Stomach (tissue), 4 donors: Measurements from ENCODE around the gene ZNF644.

Experiments used
- POLR2A ChIP-seq, 4 donors: fragments of 450-650 bp; IDR thresholded peaks; one replicate each; pipeline ENCODE4 v1.6.1; 2016; ENCODE audit warnings: antibody characterized with exemption in 4 of 4, control low read depth in 2 of 4, mild to moderate bottlenecking in 1 of 4, moderate library complexity in 1 of 4
- POLR2AphosphoS5 ChIP-seq, 3 donors: sonication (generic); formaldehyde crosslinking; IDR thresholded peaks; one replicate each; pipeline ENCODE4 v1.6.1; 2016; ENCODE audit warnings: antibody characterized with exemption in 3 of 3
- TF ChIP-seq, protein P1 (sequence below), 7 experiments: fragments of 450-650 bp in 4 of 7; fragments of 200-600 bp in 3 of 7; sonication (generic) in 3 of 7; IDR thresholded peaks; one replicate each; pipeline ENCODE4 v1.5.1; 2016 to 2019; ENCODE audit warnings: antibody characterized with exemption in 7 of 7, control low read depth in 2 of 7, mild to moderate bottlenecking in 1 of 7

DNA sequence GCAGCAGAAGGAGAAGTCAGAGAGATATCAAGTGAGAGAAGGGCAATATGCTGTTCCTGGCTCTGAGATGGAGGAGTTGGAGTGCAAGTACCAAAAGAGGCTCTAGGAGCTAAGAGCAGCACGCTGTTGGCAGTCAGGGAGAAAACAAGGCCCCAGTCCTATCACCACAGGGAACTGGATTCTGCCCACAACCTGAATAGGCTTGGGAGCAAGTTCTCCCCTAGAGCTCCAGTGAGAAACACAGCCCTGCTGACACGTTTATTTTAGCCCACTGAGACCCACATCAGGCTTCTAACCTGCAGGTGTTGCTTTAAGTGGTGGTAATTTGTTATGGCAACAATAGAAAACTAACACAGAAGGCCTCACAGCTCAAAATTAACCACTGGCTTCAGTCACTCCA lies 31.8 kb upstream of the ZNF644 start:
- TF ChIP-seq, protein P1, sequence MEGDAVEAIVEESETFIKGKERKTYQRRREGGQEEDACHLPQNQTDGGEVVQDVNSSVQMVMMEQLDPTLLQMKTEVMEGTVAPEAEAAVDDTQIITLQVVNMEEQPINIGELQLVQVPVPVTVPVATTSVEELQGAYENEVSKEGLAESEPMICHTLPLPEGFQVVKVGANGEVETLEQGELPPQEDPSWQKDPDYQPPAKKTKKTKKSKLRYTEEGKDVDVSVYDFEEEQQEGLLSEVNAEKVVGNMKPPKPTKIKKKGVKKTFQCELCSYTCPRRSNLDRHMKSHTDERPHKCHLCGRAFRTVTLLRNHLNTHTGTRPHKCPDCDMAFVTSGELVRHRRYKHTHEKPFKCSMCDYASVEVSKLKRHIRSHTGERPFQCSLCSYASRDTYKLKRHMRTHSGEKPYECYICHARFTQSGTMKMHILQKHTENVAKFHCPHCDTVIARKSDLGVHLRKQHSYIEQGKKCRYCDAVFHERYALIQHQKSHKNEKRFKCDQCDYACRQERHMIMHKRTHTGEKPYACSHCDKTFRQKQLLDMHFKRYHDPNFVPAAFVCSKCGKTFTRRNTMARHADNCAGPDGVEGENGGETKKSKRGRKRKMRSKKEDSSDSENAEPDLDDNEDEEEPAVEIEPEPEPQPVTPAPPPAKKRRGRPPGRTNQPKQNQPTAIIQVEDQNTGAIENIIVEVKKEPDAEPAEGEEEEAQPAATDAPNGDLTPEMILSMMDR (IDR thresholded peaks at IDR 0.05) = no peak
- TF ChIP-seq POLR2A (IDR thresholded peaks at IDR 0.05) (no peak), POLR2AphosphoS5 (IDR thresholded peaks at IDR 0.05) (no peak)
